HG03064 (cell line): ENCODE measurements around the gene B4GALT1.

ENCODE experiments used
- ATAC-seq: cut with Tn5 transposase; IDR thresholded peaks from one replicate; pipeline ENCODE4 v1.9.1; 2021; ENCODE audit warnings: low read depth; ENCODE audit not compliant: unreplicated experiment

Gene B4GALT1

GRCh38 chr9:33142535-33142934, 24.6 kb downstream of the B4GALT1 start:
- ATAC-seq: peak; percentile 33

- ATAC-seq: no peak
Measured at GRCh38 chr9:33140401-33141360, 26.5 kb downstream of the B4GALT1 start.

GRCh38 chr9:33139421-33140228, 27.5 kb downstream of the B4GALT1 start:
- no peak for ATAC-seq

GRCh38 chr9:33138768-33139167, 28.4 kb downstream of the B4GALT1 start:
- no peak for ATAC-seq

- ATAC-seq: no peak
Measured at GRCh38 chr9:33137781-33138264, 29.3 kb downstream of the B4GALT1 start.

- no peak for ATAC-seq
Measured at GRCh38 chr9:33136721-33137670, 30.1 kb downstream of the B4GALT1 start.

- ATAC-seq: no peak
Measured at GRCh38 chr9:33135470-33135958, 31.6 kb downstream of the B4GALT1 start.

GRCh38 chr9:33135031-33135461, 32.1 kb downstream of the B4GALT1 start:
- no peak for ATAC-seq

GRCh38 chr9:33133186-33133585, 34.0 kb downstream of the B4GALT1 start:
- no peak for ATAC-seq

GRCh38 chr9:33131790-33132772, 35.1 kb downstream of the B4GALT1 start:
- no peak for ATAC-seq

GRCh38 chr9:33130961-33131789, 36.0 kb downstream of the B4GALT1 start:
- no peak for ATAC-seq

- ATAC-seq: peak; percentile 54
Measured at GRCh38 chr9:33129886-33130881, 37.0 kb downstream of the B4GALT1 start.

GRCh38 chr9:33129251-33129885, 37.8 kb downstream of the B4GALT1 start:
- no peak for ATAC-seq

GRCh38 chr9:33128570-33128969, 38.6 kb downstream of the B4GALT1 start:
- ATAC-seq: no peak

- ATAC-seq: no peak
Measured at GRCh38 chr9:33127881-33128280, 39.3 kb downstream of the B4GALT1 start.
